AG09319 (cell line): Measurements from ENCODE around the gene SOX1.

Experiments used
- DNase-seq: peaks from one replicate; pipeline ENCODE4 v3.0.0-alpha.2; 2010; ENCODE audit warnings: low read depth; ENCODE audit errors: extremely low read depth
- CTCF ChIP-seq: IDR thresholded peaks from 2 replicates; pipeline ENCODE4 v1.5.1; 2011; ENCODE audit warnings: low read depth, mild to moderate bottlenecking, inconsistent platforms, low read length, moderate library complexity

The SOX1 gene

GRCh38 chr13:112119192-112120030, 52.5 kb downstream of the SOX1 start:
- no peak for DNase-seq
- TF ChIP-seq CTCF, result no peak

- TF ChIP-seq CTCF, result no peak
- DNase-seq, result no peak
Observed at GRCh38 chr13:112120031-112120373, 53.1 kb downstream of the SOX1 start.
